K562 (cell line): ENCODE results near the gene PLCB3. TPM values are rescaled to one million over a fixed set of nuclear protein-coding genes. Genes with fewer than 3 reads are reported as not detected.

Experiments used
- CREBBP ChIP-seq: IDR thresholded peaks from one replicate; pipeline ENCODE4 v1.6.1; 2012; ENCODE audit warnings: low read depth, mild to moderate bottlenecking, control low read depth, inconsistent platforms, low read length
- DNMT1 ChIP-seq: fragments of 450-650 bp; IDR thresholded peaks from 2 replicates; pipeline ENCODE4 v1.6.1; 2016; ENCODE audit warnings: antibody characterized with exemption, mild to moderate bottlenecking
- ELF2 ChIP-seq: fragments of 250-450 bp; sonication (Bioruptor Pico); IDR thresholded peaks from 2 replicates; pipeline ENCODE4 v1.5.0; 2021; ENCODE audit warnings: mild to moderate bottlenecking
- KDM2B ChIP-seq: fragments of 250-450 bp; sonication (Bioruptor Pico); IDR thresholded peaks from 2 replicates; pipeline ENCODE4 v1.8.0; 2021; ENCODE audit warnings: mild to moderate bottlenecking, moderate library complexity
- MCM3 ChIP-seq: fragments of 450-650 bp; IDR thresholded peaks from 2 replicates; pipeline ENCODE4 v1.6.1; 2016
- MEF2A ChIP-seq: IDR thresholded peaks from 2 replicates; pipeline ENCODE4 v1.6.1; 2011; ENCODE audit warnings: low read depth, mild to moderate bottlenecking, low read length, moderate library complexity; ENCODE audit not compliant: control insufficient read depth
- MLX ChIP-seq, 2 experiments: fragments of 450-650 bp in 1 of 2; sonication (generic) in 1 of 2; formaldehyde crosslinking; conservative IDR thresholded peaks; 2 replicates each; pipeline versions ENCODE4 v1.4.0 to v1.8.1; 2020 to 2022; ENCODE audit warnings: mild to moderate bottlenecking in 1 of 2, missing genetic modification reagents in 1 of 2
- MYNN ChIP-seq, 2 experiments: sonication (generic); formaldehyde crosslinking in 1 of 2; IDR thresholded peaks; 2 replicates each; pipeline versions ENCODE4 v1.5.0 to v1.6.1; 2016 to 2020; ENCODE audit warnings: antibody characterized with exemption in 1 of 2, missing genetic modification reagents in 1 of 2
- PHF20 ChIP-seq: fragments of 450-650 bp; IDR thresholded peaks from 2 replicates; pipeline ENCODE4 v1.6.1; 2018; ENCODE audit not compliant: partially characterized antibody
- RNF2 ChIP-seq: sonication (generic); IDR thresholded peaks from 2 replicates; pipeline ENCODE4 v1.6.1; 2016
- TEAD1 ChIP-seq, 2 experiments: fragments of 450-650 bp in 1 of 2; sonication (generic) in 1 of 2; formaldehyde crosslinking; IDR thresholded peaks; 2 replicates each; pipeline versions ENCODE4 v1.4.0 to v1.8.0; 2020 to 2022; ENCODE audit warnings: mild to moderate bottlenecking in 2 of 2, missing genetic modification reagents in 1 of 2
- TFAM ChIP-seq: fragments of 250-450 bp; sonication (Bioruptor Pico); conservative IDR thresholded peaks from 2 replicates; pipeline ENCODE4 v1.5.0; 2021; ENCODE audit warnings: mild to moderate bottlenecking, moderate library complexity
- ZBTB9 ChIP-seq: fragments of 450-650 bp; formaldehyde crosslinking; IDR thresholded peaks from 2 replicates; pipeline ENCODE4 v1.4.0; 2020; ENCODE audit warnings: mild to moderate bottlenecking, moderate library complexity
- ZC3H4 ChIP-seq: sonication (generic); formaldehyde crosslinking; IDR thresholded peaks from 2 replicates; pipeline ENCODE4 v1.9.0; 2021; ENCODE audit warnings: missing genetic modification reagents, borderline replicate concordance
- ZNF165 ChIP-seq: fragments of 250-450 bp; sonication (Bioruptor Pico); IDR thresholded peaks from 2 replicates; pipeline ENCODE4 v1.4.0; 2020; ENCODE audit warnings: borderline replicate concordance
- ZNF398 ChIP-seq: fragments of 250-450 bp; sonication (Bioruptor Pico); IDR thresholded peaks from 2 replicates; pipeline ENCODE4 v1.8.0; 2021; ENCODE audit warnings: moderate library complexity, mild to moderate bottlenecking, inconsistent platforms
- polyA plus RNA-seq, 8 experiments: library from polyadenylated mRNA; depleted of rRNA in 4 of 8; stranded (reverse) in 5 of 8; unstranded in 3 of 8; fragments of >200 nt; fragmentation: Nextera tagmentation in 2 of 8; fragmentation: Illumina TruSeq in 1 of 8; extraction: Ambion mirVana in 2 of 8; extraction: Trizol in 1 of 8; gene quantifications; 2 replicates each; pipeline versions ENCODE4 v1.2.1 to v1.2.3, GENCODE V29; 2011 to 2014; ENCODE audit warnings: inconsistent platforms in 1 of 8, missing spikeins in 1 of 8
- total RNA-seq, 7 experiments: library from RNA; depleted of rRNA in 6 of 7; stranded (reverse); fragments of >200 nt in 6 of 7; fragmentation: Illumina TruSeq in 2 of 7; extraction: Trizol in 2 of 7; gene quantifications; 2 replicates each; pipeline versions ENCODE4 v1.2.1 to v1.2.3, GENCODE V29; 2011 to 2021; ENCODE audit warnings: low replicate concordance in 1 of 7

Gene PLCB3
- total and polyA plus RNA-seq, 9 of the 15 experiments (the other 6 are each of a cell fraction or from before 2014, with no cell fraction given): 0.31 to 44.8 (median 14.6) TPM

GRCh38 chr11:64284962-64285884, 33.9 kb downstream of the PLCB3 start, which contains the start of gene GPR137 (continued):
- TF ChIP-seq ZNF398 (CRISPR knock-in tag) (no peak), ZNF165 (no peak), MYNN (IDR thresholded peaks at IDR 0.05) (no peak), MYNN (CRISPR knock-in tag; IDR thresholded peaks at IDR 0.05) (no peak), MCM3 (no peak), RNF2 (no peak), ZBTB9 (CRISPR knock-in tag) (peak; percentile 73), CREBBP (no peak), PHF20 (no peak), KDM2B (CRISPR knock-in tag) (no peak), ELF2 (peak; percentile 99), TFAM (CRISPR knock-in tag) (no peak), DNMT1 (no peak), ZC3H4 (CRISPR knock-in tag) (no peak; the same call in 1 of the 2 replicates), MLX (CRISPR knock-in tag; conservative IDR thresholded peaks at IDR 0.05) (no peak), TEAD1 (CRISPR knock-in tag; IDR thresholded peaks at IDR 0.05) (peak; percentile 39 to 67; a peak in 2 of 4 replicates), MEF2A (no peak)
